Measurements from ENCODE around the gene MAGI2.

The MAGI2 gene

GRCh38 chr7:78736548-78736947, 716.9 kb downstream of the MAGI2 start:
- no peak for TF ChIP-seq CTCF (IDR thresholded peaks at IDR 0.05; ENCODE audit: insufficient read depth, missing control alignments)
- FAIRE-seq: no peak
- DNase-seq (ENCODE audit: insufficient read length, low spot score): no peak

- no peak for DNase-seq (ENCODE audit: insufficient read length, low spot score)
- FAIRE-seq: no peak
- TF ChIP-seq CTCF (IDR thresholded peaks at IDR 0.05; ENCODE audit: insufficient read depth, missing control alignments): no peak
Measured at GRCh38 chr7:78734626-78735025, 718.8 kb downstream of the MAGI2 start.

- DNase-seq (ENCODE audit: insufficient read length, low spot score) (no peak), FAIRE-seq (no peak)
- no peak for TF ChIP-seq CTCF (IDR thresholded peaks at IDR 0.05; ENCODE audit: insufficient read depth, missing control alignments)
Measured at GRCh38 chr7:78720066-78720465, 733.4 kb downstream of the MAGI2 start.

- FAIRE-seq: no peak
- TF ChIP-seq CTCF (IDR thresholded peaks at IDR 0.05; ENCODE audit: insufficient read depth, missing control alignments): no peak
Measured at GRCh38 chr7:78718212-78718611, 735.3 kb downstream of the MAGI2 start.

GRCh38 chr7:78716876-78717275, 736.6 kb downstream of the MAGI2 start:
- DNase-seq (ENCODE audit: insufficient read length, low spot score): no peak
- TF ChIP-seq CTCF (IDR thresholded peaks at IDR 0.05; ENCODE audit: insufficient read depth, missing control alignments): no peak
- no peak for FAIRE-seq

More at GRCh38 chr7:78718212-78718611, 735.3 kb downstream of the MAGI2 start:
- DNase-seq (ENCODE audit: insufficient read length, low spot score): no peak

GRCh38 chr7:78714356-78714755, 739.1 kb downstream of the MAGI2 start:
- no peak for TF ChIP-seq CTCF (IDR thresholded peaks at IDR 0.05; ENCODE audit: insufficient read depth, missing control alignments)
- no peak for DNase-seq (ENCODE audit: insufficient read length, low spot score)
- FAIRE-seq: no peak

- FAIRE-seq (no peak), DNase-seq (ENCODE audit: insufficient read length, low spot score) (no peak)
- no peak for TF ChIP-seq CTCF (IDR thresholded peaks at IDR 0.05; ENCODE audit: insufficient read depth, missing control alignments)
Measured at GRCh38 chr7:78712111-78712510, 741.4 kb downstream of the MAGI2 start.

All from D721Med (cell line).